Measurements from ENCODE around the gene CMC4. TPM values are rescaled to one million over a fixed set of nuclear protein-coding genes. Genes with fewer than 3 reads are reported as not detected.

CMC4 gene
- total RNA-seq, 4 donors from 2014 or later = 1.4 to 11.7 (median 9.1) TPM; not detected in 1

- no peaks in the 10 kb centered on the region for H3K9me3 ChIP-seq
- H3K36me3 ChIP-seq = no peaks in the 10 kb centered on the region
- in situ Hi-C loops (cut with MboI; ENCODE audit: low pct_ligation_motif_present in 1 of 4, low pct_unique_long_range_greater_than_20kb in 1 of 4, low sequenced_read_pairs in 3 of 4) = no loop called here
- no peak overlapping the region for H3K4me3 ChIP-seq
- no peak for DNase-seq
- H3K27ac ChIP-seq = no peak overlapping the region
- H3K27me3 ChIP-seq = no peaks in the 10 kb centered on the region
- TF ChIP-seq POLR2A (IDR thresholded peaks at IDR 0.05) (no peak), POLR2AphosphoS5 (IDR thresholded peaks at IDR 0.05) (no peak), EP300 (IDR thresholded peaks at IDR 0.05; ENCODE audit: low read depth) (no peak)
- TF ChIP-seq, protein P1, sequence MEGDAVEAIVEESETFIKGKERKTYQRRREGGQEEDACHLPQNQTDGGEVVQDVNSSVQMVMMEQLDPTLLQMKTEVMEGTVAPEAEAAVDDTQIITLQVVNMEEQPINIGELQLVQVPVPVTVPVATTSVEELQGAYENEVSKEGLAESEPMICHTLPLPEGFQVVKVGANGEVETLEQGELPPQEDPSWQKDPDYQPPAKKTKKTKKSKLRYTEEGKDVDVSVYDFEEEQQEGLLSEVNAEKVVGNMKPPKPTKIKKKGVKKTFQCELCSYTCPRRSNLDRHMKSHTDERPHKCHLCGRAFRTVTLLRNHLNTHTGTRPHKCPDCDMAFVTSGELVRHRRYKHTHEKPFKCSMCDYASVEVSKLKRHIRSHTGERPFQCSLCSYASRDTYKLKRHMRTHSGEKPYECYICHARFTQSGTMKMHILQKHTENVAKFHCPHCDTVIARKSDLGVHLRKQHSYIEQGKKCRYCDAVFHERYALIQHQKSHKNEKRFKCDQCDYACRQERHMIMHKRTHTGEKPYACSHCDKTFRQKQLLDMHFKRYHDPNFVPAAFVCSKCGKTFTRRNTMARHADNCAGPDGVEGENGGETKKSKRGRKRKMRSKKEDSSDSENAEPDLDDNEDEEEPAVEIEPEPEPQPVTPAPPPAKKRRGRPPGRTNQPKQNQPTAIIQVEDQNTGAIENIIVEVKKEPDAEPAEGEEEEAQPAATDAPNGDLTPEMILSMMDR (IDR thresholded peaks at IDR 0.05) = no peak
- H3K4me1 ChIP-seq = no peaks in the 10 kb centered on the region
- intact Hi-C loops (cut with DNase I; ENCODE audit: low total_unique reads) = no loop called here
These were observed 37.5 kb upstream of the CMC4 start for GRCh38 chrX:155108427-155108826.

- no peak for DNase-seq
- H3K27me3 ChIP-seq = no peaks in the 10 kb centered on the region
- no peak overlapping the region for H3K27ac ChIP-seq
- H3K4me3 ChIP-seq = no peak overlapping the region
- intact Hi-C loops (cut with DNase I; ENCODE audit: low total_unique reads) = no loop called here
- in situ Hi-C loops (cut with MboI; ENCODE audit: low pct_ligation_motif_present in 1 of 4, low pct_unique_long_range_greater_than_20kb in 1 of 4, low sequenced_read_pairs in 3 of 4) = no loop called here
- H3K9me3 ChIP-seq = no peaks in the 10 kb centered on the region
- no peaks in the 10 kb centered on the region for H3K4me1 ChIP-seq
- TF ChIP-seq, protein P1 (IDR thresholded peaks at IDR 0.05) = no peak
- TF ChIP-seq EP300 (IDR thresholded peaks at IDR 0.05; ENCODE audit: low read depth) (no peak), POLR2AphosphoS5 (IDR thresholded peaks at IDR 0.05) (no peak), POLR2A (IDR thresholded peaks at IDR 0.05) (no peak)
- 77% methylated on average over 2 of the region's 2 CpGs; no CpG with 5 or more reads in 1 of the 2 donors for WGBS, 2 donors (ENCODE audit: low coverage in 1 of 2)
- no peaks in the 10 kb centered on the region for H3K36me3 ChIP-seq
These were observed 35.0 kb upstream of the CMC4 start for GRCh38 chrX:155105919-155106318.

- Histone ChIP-seq H3K27ac (no peak overlapping the region), H3K9me3 (no peaks in the 10 kb centered on the region), H3K4me1 (no peaks in the 10 kb centered on the region), H3K36me3 (no peaks in the 10 kb centered on the region), H3K4me3 (no peak overlapping the region), H3K27me3 (no peaks in the 10 kb centered on the region)
- intact Hi-C loops (cut with DNase I; ENCODE audit: low total_unique reads) = no loop called here
- in situ Hi-C loops (cut with MboI; ENCODE audit: low pct_ligation_motif_present in 1 of 4, low pct_unique_long_range_greater_than_20kb in 1 of 4, low sequenced_read_pairs in 3 of 4) = loop anchor here in 2 of 4 donors (10.0 to 25.0 kb wide), 2 partner anchors 107 to 730 kb away; no protein-coding TSS in a partner anchor
- 56% methylated on average over 4 of the region's 4 CpGs; no CpG with 5 or more reads in 1 of the 2 donors for WGBS, 2 donors (ENCODE audit: low coverage in 1 of 2)
- TF ChIP-seq POLR2AphosphoS5 (IDR thresholded peaks at IDR 0.05) (no peak), POLR2A (IDR thresholded peaks at IDR 0.05) (no peak), EP300 (IDR thresholded peaks at IDR 0.05; ENCODE audit: low read depth) (no peak)
- TF ChIP-seq, protein P1 (IDR thresholded peaks at IDR 0.05) = peak; percentile 32 to 58 (median 47)
- DNase-seq = no peak
These were observed 23.6 kb upstream of the CMC4 start for GRCh38 chrX:155094468-155095061.

GRCh38 chrX:155086961-155087735 lies 16.2 kb upstream of the CMC4 start:
- Histone ChIP-seq H3K27me3 (no peaks in the 10 kb centered on the region), H3K27ac (no peak overlapping the region), H3K4me1 (no peaks in the 10 kb centered on the region), H3K4me3 (no peak overlapping the region), H3K9me3 (no peaks in the 10 kb centered on the region), H3K36me3 (no peaks in the 10 kb centered on the region)
- in situ Hi-C loops (cut with MboI; ENCODE audit: low pct_ligation_motif_present in 1 of 4, low pct_unique_long_range_greater_than_20kb in 1 of 4, low sequenced_read_pairs in 3 of 4) (loop anchor here in 1 of 4 donors (25.0 kb wide), 1 partner anchor 100 kb away; no protein-coding TSS in a partner anchor), intact Hi-C loops (cut with DNase I; ENCODE audit: low total_unique reads) (no loop called here)
- TF ChIP-seq POLR2A (IDR thresholded peaks at IDR 0.05) = no peak
- TF ChIP-seq EP300 (IDR thresholded peaks at IDR 0.05; ENCODE audit: low read depth) = no peak
- TF ChIP-seq POLR2AphosphoS5 (IDR thresholded peaks at IDR 0.05) = no peak
- TF ChIP-seq, protein P1 (IDR thresholded peaks at IDR 0.05) = no peak
- WGBS, 2 donors (ENCODE audit: low coverage in 1 of 2) = 93% methylated on average over 26 of the region's 26 CpGs; no CpG with 5 or more reads in 1 of the 2 donors
- DNase-seq = no peak

All from transverse colon (tissue), 4 donors.